BLaER1 treated with 17β-estradiol and CSF1 and Interleukin-3, amounts not matched to agents 10 nM and 100 nM (cell line): ENCODE results near the gene SMIM43.
A peak's percentile ranks its signal among the peaks of the same experiment; 100 is the strongest.

Experiments used
- H3K27ac ChIP-seq, 11 experiments: shearing (Covaris generic); formaldehyde crosslinking; 2 replicates each; pipeline ENCODE4 v1.8.1; 2022
- H3K27me3 ChIP-seq, 11 experiments: shearing (Covaris generic); formaldehyde crosslinking; 2 replicates each; pipeline ENCODE4 v1.8.1; 2022
- H3K36me3 ChIP-seq, 11 experiments: shearing (Covaris generic); formaldehyde crosslinking; 2 replicates each; pipeline ENCODE4 v1.8.1; 2022
- H3K4me1 ChIP-seq, 10 experiments: shearing (Covaris generic); formaldehyde crosslinking; 2 replicates each; pipeline ENCODE4 v1.8.1; 2022
- H3K4me2 ChIP-seq, 11 experiments: shearing (Covaris generic); formaldehyde crosslinking; 2 replicates each; pipeline ENCODE4 v1.8.1; 2022
- H3K4me3 ChIP-seq, 10 experiments: shearing (Covaris generic); formaldehyde crosslinking; 2 replicates each; pipeline ENCODE4 v1.8.1; 2022
- H3K9ac ChIP-seq, 11 experiments: shearing (Covaris generic); formaldehyde crosslinking; 2 replicates each; pipeline ENCODE4 v1.8.1; 2022
- H3K9me3 ChIP-seq, 11 experiments: shearing (Covaris generic); formaldehyde crosslinking; replicated peaks in 1 of 11; 2 replicates each; pipeline ENCODE4 v1.8.1; 2022
- H4K20me1 ChIP-seq, 11 experiments: shearing (Covaris generic); formaldehyde crosslinking; 2 replicates each; pipeline ENCODE4 v1.8.1; 2022
- Cebpa-rat ChIP-seq, 11 experiments: shearing (Covaris generic); IDR thresholded peaks; 2 replicates each; pipeline ENCODE4 v1.8.1; 2022

SMIM43 gene

DNA sequence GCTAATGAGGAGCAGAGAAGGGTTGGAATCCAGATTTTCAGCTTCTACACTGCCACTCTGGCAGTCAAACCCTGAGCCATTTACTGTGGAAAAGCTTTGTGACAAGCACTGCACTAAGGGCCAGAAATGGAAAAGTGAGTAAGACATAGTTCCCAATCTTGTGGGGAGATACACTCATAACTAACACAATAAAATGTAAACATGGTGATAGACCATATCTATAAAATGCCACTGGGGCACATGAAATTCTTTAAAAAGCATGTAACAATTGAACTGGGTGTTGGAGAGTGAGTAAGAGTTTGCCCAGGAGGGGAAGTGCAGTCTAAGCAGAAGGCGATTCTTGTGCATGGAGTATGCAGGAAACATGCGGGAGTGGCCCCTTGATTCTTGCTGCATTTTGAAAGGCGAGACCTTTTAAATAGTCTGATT, 36.2 kb downstream of the SMIM43 start:
- TF ChIP-seq Cebpa-rat (IDR thresholded peaks at IDR 0.05), result no peak
- no peaks in the 10 kb centered on the region for H3K36me3 ChIP-seq
- H3K9me3 ChIP-seq, result no peaks in the 10 kb centered on the region
- H3K27ac ChIP-seq, result no peak overlapping the region
- no peak overlapping the region for H3K9ac ChIP-seq
- no peaks in the 10 kb centered on the region for H3K27me3 ChIP-seq
- no peak overlapping the region for H3K4me2 ChIP-seq
- no peaks in the 10 kb centered on the region for H3K4me1 ChIP-seq
- H4K20me1 ChIP-seq, result no peaks in the 10 kb centered on the region; a peak in 1 of 22 replicates
- no peak overlapping the region for H3K4me3 ChIP-seq

DNA sequence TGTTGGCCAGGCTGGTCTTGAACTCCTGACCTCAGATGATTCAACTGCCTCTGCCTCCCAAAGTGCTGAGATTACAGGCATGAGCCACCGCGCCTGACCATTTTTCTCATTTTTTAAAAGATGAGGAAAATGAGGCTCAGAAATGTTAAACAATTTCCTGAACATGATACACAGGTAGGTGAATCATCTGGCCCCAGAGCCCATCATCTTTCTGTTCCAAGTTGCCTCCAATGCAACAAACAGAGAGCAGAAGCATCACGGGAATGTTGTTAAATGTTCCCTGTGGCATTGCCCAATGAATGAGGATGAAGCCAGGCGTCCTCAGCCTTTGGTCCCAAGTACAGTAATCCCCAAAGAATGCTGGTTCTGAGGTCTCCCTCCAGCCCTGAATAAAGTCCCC, 36.9 kb downstream of the SMIM43 start:
- Histone ChIP-seq H3K27me3 (no peaks in the 10 kb centered on the region), H3K9ac (no peak overlapping the region), H4K20me1 (no peaks in the 10 kb centered on the region; a peak in 1 of 22 replicates), H3K36me3 (no peaks in the 10 kb centered on the region), H3K4me3 (no peak overlapping the region), H3K4me2 (no peak overlapping the region), H3K9me3 (no peaks in the 10 kb centered on the region), H3K4me1 (no peaks in the 10 kb centered on the region), H3K27ac (no peak overlapping the region)
- no peak for TF ChIP-seq Cebpa-rat (IDR thresholded peaks at IDR 0.05)

DNA sequence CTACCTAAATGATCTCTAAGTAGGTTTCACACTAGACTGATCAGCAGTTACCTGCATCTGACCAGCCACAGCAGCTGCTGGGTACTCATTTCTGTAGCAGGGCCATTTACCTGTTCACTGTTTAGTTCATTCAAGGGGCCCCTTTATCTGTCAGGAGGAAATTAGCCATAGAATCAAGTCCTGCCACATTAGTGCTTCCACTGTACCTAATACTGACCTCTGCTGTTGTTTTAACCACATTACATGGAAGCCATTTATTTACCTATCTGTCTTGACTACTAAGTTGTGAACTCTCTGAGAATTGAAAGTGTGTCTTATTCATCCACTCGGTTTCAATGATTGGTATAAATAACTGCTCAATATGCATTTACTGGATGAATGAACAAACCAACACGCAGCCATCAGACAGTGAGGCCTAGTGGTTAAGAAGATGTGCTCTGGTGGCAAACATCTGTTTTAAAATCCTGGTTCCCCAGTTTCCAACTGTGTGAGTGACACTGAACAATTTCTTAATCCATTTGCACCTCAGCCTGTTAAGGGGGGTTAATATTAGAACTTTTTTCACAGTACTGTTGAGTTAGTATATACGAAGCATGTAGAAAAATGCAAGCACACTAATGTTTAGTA, 38.2 kb downstream of the SMIM43 start:
- Histone ChIP-seq H3K4me1 (no peaks in the 10 kb centered on the region), H3K4me2 (no peak overlapping the region), H3K27ac (no peak overlapping the region), H3K9ac (no peak overlapping the region), H4K20me1 (no peaks in the 10 kb centered on the region; a peak in 1 of 22 replicates), H3K4me3 (no peak overlapping the region), H3K27me3 (no peaks in the 10 kb centered on the region), H3K9me3 (no peaks in the 10 kb centered on the region), H3K36me3 (no peaks in the 10 kb centered on the region)
- no peak for TF ChIP-seq Cebpa-rat (IDR thresholded peaks at IDR 0.05)

DNA sequence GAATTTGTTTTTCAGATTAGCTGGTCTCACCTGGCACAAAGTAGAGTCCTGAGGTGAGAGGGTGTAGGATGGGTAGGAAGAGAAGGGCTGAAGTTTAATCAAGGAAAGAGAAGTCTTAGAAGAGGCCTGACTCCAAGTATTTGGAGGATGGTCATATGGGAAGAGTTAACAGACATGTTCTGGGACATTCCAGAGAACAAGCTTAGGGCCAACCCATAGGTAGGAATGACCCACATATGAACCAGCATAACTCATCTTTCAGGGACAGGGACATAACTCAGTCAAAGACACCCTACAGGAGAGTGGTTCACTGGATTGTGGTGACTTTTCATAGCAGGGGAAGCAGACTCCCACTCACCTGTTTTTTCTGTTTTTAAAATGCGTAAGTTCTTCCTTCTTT, 40.3 kb downstream of the SMIM43 start:
- no peaks in the 10 kb centered on the region; a peak in 1 of 22 replicates for H4K20me1 ChIP-seq
- no peak overlapping the region for H3K4me2 ChIP-seq
- H3K9me3 ChIP-seq, result no peaks in the 10 kb centered on the region
- TF ChIP-seq Cebpa-rat (IDR thresholded peaks at IDR 0.05), result no peak
- H3K36me3 ChIP-seq, result no peaks in the 10 kb centered on the region
- H3K4me1 ChIP-seq, result no peaks in the 10 kb centered on the region
- H3K4me3 ChIP-seq, result no peak overlapping the region
- H3K27ac ChIP-seq, result no peak overlapping the region
- no peak overlapping the region for H3K9ac ChIP-seq
- H3K27me3 ChIP-seq, result no peaks in the 10 kb centered on the region

DNA sequence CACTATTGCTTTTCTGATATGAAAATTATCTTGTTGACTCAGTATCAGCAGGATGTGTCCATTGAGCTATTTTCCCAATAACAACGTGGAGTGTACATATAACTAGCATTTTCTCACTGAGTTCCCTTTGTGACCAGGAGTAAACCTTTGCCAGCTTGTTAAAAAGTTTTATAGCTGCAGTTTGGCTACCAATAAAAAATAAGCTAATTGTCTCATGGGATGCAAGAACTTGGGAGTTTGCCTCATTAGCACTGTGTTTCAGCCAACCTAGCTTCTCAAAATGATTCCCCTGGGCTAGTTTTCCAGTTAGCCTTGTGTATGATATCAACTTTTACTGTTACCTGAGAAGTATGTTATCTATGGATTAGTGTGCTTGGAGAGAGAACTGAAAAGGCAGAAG, 43.3 kb downstream of the SMIM43 start:
- Histone ChIP-seq H3K36me3 (no peaks in the 10 kb centered on the region), H3K27ac (no peak overlapping the region), H3K9me3 (no peaks in the 10 kb centered on the region), H3K9ac (no peak overlapping the region), H3K4me2 (no peak overlapping the region), H3K4me3 (no peak overlapping the region), H3K27me3 (no peaks in the 10 kb centered on the region), H4K20me1 (no peaks in the 10 kb centered on the region; a peak in 1 of 22 replicates), H3K4me1 (no peaks in the 10 kb centered on the region)
- no peak for TF ChIP-seq Cebpa-rat (IDR thresholded peaks at IDR 0.05)

DNA sequence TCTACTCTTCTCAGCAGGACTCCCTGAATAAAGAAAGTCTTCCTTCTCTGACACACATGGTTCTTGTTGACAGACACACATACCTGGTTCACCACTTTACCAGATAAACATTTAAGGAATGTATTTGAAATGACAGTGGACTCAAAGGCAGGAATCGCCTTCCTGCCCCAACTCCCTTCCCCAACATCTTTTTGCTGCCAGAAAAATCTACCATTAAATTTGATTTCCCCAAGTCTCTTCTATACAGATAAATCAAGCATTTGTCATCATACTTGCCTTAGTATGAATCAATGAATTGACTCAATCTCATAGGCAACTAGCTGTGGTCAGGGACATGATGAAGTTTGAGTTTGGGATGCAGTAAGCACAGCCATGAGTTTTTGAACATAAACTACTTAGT, 44.9 kb downstream of the SMIM43 start:
- Histone ChIP-seq H3K9ac (no peak overlapping the region), H3K4me2 (no peak overlapping the region), H3K4me3 (no peak overlapping the region), H4K20me1 (no peaks in the 10 kb centered on the region), H3K27ac (no peak overlapping the region), H3K9me3 (no peaks in the 10 kb centered on the region), H3K27me3 (no peaks in the 10 kb centered on the region), H3K36me3 (no peaks in the 10 kb centered on the region), H3K4me1 (no peaks in the 10 kb centered on the region)
- no peak for TF ChIP-seq Cebpa-rat (IDR thresholded peaks at IDR 0.05)

DNA sequence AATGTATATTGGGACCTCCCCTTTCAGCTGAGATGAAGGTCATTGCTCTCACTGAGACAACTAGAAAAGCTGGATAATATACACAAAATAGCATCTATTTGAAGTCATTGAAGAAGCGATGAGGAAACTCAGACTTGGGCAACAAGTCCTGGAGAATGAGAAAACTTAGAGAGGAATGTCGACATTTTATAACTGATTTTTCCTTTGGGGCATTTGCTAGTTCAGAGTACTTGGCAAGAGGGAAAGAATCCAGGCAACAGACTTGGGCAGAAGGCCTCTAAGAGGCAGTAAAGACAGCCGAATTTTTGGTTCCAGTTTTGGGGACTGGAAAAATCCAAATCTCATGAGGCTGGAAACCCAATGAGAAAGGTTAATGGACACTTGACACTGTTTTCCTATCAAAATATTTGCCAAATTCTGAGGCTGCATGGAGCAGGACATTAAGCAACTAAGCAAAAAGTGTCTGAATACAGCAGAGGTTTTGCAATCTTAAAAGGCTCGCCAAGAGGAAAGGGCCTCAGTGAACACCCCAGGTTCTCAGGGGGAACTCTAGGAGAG, 47.2 kb downstream of the SMIM43 start:
- no peak for TF ChIP-seq Cebpa-rat (IDR thresholded peaks at IDR 0.05)
- H3K9ac ChIP-seq, result no peak overlapping the region
- no peaks in the 10 kb centered on the region for H4K20me1 ChIP-seq
- no peak overlapping the region for H3K4me3 ChIP-seq
- no peaks in the 10 kb centered on the region for H3K9me3 ChIP-seq
- no peaks in the 10 kb centered on the region for H3K27me3 ChIP-seq
- no peaks in the 10 kb centered on the region for H3K36me3 ChIP-seq
- H3K27ac ChIP-seq, result no peak overlapping the region
- no peak overlapping the region for H3K4me2 ChIP-seq
- H3K4me1 ChIP-seq, result no peaks in the 10 kb centered on the region

DNA sequence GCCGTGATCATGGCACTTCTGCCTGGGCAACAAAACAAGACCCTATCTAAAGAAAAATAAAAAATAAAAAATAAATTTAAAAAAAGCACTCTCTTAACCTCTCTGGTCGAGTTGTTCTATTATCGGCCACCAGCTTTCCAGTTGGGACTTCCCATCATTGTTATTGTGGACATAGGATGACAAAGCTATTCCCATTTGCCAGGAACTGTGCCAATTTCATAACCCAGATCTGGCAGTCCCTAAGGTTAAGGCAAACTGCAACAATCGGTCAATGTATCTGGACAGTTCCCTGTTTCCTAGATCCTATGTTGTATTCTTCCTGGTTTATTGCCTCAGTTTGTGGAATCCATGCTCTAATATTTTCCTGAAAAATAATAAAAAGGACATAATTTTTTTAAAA, 50.4 kb downstream of the SMIM43 start:
- H3K36me3 ChIP-seq, result no peaks in the 10 kb centered on the region
- H3K9me3 ChIP-seq, result no peaks in the 10 kb centered on the region
- peaks cover 0 to 8% (median 2%) of the 10 kb centered on the region in 10 experiments; a peak in 6 of 20 replicates for H3K4me1 ChIP-seq
- no peak overlapping the region for H3K4me3 ChIP-seq
- H3K27me3 ChIP-seq, result no peaks in the 10 kb centered on the region
- no peak overlapping the region for H3K27ac ChIP-seq
- H3K4me2 ChIP-seq, result no peak overlapping the region
- H4K20me1 ChIP-seq, result no peaks in the 10 kb centered on the region
- no peak overlapping the region for H3K9ac ChIP-seq
- TF ChIP-seq Cebpa-rat (IDR thresholded peaks at IDR 0.05), result no peak

DNA sequence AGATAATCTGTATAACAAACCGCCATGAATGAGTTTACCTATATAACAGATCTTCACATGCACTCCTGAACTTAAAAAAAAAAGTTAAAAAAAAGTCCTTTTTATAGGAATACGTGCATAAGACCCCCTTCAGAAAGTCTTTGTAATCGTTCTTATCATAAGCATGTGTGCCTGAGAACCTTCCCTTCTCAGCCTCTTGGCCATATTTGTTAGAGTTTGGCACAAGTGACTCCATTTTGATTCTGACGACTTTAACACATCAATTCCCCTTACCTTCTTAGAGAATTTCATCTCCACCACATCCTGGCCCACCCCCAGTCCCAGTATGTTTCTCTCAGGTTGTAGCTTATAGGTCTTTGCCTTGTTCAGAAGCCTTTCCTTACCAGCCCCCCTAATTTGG, 52.2 kb downstream of the SMIM43 start:
- H3K4me1 ChIP-seq, result peaks cover 0 to 8% (median 2%) of the 10 kb centered on the region in 10 experiments; a peak in 6 of 20 replicates
- H3K27ac ChIP-seq, result no peak overlapping the region
- TF ChIP-seq Cebpa-rat (IDR thresholded peaks at IDR 0.05), result no peak
- H3K4me2 ChIP-seq, result no peak overlapping the region
- H3K4me3 ChIP-seq, result no peak overlapping the region
- H3K9me3 ChIP-seq, result no peaks in the 10 kb centered on the region
- H3K36me3 ChIP-seq, result no peaks in the 10 kb centered on the region
- no peak overlapping the region for H3K9ac ChIP-seq
- no peaks in the 10 kb centered on the region for H4K20me1 ChIP-seq
- no peaks in the 10 kb centered on the region for H3K27me3 ChIP-seq

DNA sequence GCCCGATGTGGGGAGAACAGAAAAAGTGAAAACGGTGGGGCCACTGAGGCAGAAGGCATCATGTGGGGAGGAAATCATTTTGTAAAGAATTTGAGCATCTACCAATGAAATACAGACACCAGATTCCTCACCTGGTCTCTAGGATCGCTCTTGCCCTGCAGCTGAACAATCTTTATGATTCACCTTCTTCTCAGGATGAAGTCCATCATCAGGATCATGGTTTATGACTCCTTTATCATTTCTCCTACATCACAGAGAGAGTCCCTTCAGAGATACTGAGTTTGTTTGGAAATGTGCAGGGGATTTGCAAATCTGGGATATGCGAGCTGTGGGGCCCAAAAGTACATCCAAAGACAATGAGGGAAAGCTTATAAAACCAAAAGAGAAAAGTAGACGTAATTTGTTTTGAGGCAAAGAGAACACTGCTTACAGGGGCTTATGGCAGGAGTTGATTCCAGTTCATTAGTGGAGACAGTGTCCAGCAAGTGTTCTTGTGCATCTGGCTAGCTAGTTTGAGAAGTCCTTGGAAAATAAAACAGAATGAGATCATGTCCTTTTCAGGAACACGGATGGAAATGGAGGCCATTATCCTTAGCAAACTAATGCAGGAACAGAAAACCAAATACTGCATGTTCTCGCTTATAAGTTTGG, 52.8 kb downstream of the SMIM43 start:
- Histone ChIP-seq H3K36me3 (no peaks in the 10 kb centered on the region), H3K9ac (0 out of 22 replicates have a peak overlapping the region, but pooled peaks of 1 of the 11 experiments have one; percentile 0), H3K27ac (no peak overlapping the region), H3K4me1 (peaks cover 0 to 8% (median 2%) of the 10 kb centered on the region in 10 experiments; a peak in 6 of 20 replicates), H3K27me3 (no peaks in the 10 kb centered on the region), H3K4me3 (no peak overlapping the region), H4K20me1 (no peaks in the 10 kb centered on the region), H3K4me2 (peak overlapping the region in 6 of 11 experiments; percentile 3 to 61 (median 21); a peak in 6 of 22 replicates), H3K9me3 (no peaks in the 10 kb centered on the region)
- TF ChIP-seq Cebpa-rat (IDR thresholded peaks at IDR 0.05), result no peak
